GM19324 (cell line): Measurements from ENCODE around the gene PSMD7.

Experiments used
- ATAC-seq: cut with Tn5 transposase; IDR thresholded peaks from one replicate; pipeline ENCODE4 v1.9.1; 2021; ENCODE audit warnings: mild to moderate bottlenecking, moderate library complexity; ENCODE audit not compliant: unreplicated experiment, low FRiP score

PSMD7 gene

DNA sequence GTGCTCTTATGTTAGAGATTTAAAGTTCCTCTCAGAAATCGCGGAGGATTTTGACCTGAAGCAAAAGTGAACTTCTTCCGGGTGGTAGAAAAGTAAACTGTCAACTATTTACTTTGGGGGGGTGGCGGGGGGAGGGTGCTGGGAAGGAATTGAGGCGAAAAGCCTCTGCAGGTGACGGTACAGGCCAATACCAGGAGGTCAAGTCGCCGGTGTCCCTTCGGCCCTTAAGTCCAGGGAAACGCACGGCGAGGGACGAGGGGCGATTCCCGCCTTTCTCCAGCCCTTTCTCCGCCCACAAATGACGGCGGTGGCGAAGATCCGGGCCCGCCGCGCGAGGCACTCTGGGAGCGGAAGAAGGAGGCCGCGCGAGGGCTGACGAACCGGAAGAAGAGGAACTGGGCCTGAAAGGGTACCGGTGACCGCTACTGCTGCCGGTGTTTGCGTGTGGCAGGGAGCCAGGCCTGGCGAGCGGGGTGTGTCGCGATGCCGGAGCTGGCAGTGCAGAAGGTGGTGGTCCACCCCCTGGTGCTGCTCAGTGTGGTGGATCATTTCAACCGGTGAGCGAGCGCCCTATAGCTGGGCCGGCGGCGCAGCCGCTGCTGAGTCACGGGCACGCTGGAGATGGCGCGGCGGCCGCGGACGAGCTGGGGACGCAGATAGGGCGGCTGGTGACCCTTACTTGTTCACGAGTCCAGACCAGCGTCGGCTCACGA, at the start of gene PSMD7:
Gene PSMD7, plus strand, starts transcription at position 383 of the 713 bp plus-strand sequence. Its CDS starts 101 bp downstream, at position 484.
- peak; percentile 96 for ATAC-seq

DNA sequence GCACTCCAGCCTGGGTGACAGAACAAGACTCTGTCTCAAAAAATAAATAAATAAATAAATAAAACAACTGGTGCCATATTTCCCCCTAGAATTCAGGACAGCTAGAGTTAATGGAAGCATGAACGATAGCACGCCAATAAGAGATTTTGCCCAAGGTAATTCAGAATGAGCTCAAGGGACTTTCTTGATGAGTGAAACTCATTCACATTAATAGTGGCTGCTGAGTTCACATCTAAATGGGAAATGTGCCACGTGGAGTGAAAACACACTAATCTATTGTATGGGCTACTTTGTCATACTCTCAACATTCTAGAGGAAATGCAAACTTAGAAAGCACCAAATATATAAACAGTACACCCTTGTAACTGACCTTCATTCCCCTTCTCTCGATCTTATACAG, 47.4 kb upstream of the PSMD7 start:
- ATAC-seq = no peak

DNA sequence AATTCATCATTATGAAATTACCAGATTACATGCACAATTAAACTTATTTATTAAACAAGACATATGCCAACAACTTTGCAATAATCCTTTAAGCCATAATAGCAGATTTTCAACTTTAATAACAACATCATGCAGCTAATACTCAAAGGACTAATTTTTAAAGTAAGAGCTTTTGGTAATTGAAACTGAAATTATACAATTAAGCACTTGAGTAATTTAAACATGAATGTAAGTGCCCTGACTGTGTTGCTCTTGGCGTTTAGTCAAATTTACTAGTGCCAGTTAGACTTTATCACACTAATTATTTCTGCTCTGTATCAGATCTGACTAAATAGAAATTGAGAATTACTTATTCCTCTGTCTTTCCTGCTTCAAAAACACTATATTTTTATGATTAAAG, 46.8 kb upstream of the PSMD7 start:
- ATAC-seq = no peak

DNA sequence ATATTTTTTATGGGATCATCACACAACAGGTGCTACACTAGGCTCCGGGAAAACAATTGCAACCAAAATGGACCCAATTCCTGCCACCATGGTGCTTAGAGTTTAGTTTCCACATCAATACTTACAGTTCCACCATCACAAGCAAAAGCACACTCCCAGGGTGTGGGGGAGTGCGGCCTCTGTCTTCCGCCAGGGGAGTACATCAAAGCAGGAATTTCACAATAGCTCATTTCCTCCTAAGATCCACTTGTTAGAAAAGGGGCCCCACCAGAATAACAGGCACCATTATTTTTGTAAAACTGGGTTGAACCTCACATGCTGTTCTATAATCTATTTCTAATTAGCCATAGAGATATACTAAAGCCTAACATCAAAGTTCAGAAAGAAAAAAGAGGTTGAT, 44.3 kb upstream of the PSMD7 start:
- no peak for ATAC-seq

- no peak for ATAC-seq
These were observed 43.3 kb upstream of the PSMD7 start for GRCh38 chr16:74253161-74253938.

DNA sequence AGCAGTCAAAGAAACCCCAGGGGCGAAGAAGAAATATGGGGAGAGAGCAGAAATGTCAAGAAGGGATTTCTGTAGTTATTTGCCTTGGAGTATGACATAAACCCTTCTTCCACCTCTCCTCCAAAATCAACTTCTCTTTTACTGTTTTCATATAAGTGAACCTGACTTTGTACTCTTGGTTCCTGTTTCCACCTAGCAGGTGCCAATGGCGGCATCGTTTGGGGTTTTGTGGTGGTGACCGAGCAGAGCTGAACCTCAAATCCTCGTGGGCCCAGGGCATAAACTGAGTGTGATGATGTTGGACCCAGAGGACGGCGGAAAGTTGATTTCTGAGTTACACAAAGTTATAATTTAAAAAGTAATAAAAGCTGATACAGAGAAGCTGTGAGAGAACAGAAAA, 39.6 kb upstream of the PSMD7 start:
- peak; percentile 66 for ATAC-seq

DNA sequence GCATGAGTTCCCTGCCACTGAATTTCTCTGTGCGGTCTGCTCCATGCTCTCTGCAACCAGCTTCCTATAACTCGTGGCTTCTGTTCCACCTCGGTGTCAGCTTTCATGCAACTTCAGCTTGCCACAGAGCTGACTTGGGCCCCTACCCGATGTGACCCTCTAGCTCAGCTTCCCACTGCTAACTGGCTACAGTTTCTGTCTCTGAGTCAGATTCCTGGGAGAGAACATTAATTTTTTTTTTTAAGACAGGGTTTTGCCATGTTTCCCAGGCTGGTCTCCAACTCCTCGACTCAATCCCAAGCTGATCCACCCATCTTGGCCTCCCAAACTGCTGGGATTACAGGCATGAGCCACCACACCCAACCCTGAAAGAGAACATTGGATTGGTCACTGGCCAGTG, 35.5 kb upstream of the PSMD7 start:
- no peak for ATAC-seq

GRCh38 chr16:74264811-74265210, 31.8 kb upstream of the PSMD7 start:
- no peak for ATAC-seq

- no peak for ATAC-seq
These were observed 28.2 kb upstream of the PSMD7 start for GRCh38 chr16:74268372-74268782.

- ATAC-seq = no peak
These were observed 24.7 kb upstream of the PSMD7 start for GRCh38 chr16:74271872-74272271.

GRCh38 chr16:74275031-74275636, 21.5 kb upstream of the PSMD7 start:
- no peak for ATAC-seq

GRCh38 chr16:74275711-74276110, 20.9 kb upstream of the PSMD7 start:
- ATAC-seq = no peak

DNA sequence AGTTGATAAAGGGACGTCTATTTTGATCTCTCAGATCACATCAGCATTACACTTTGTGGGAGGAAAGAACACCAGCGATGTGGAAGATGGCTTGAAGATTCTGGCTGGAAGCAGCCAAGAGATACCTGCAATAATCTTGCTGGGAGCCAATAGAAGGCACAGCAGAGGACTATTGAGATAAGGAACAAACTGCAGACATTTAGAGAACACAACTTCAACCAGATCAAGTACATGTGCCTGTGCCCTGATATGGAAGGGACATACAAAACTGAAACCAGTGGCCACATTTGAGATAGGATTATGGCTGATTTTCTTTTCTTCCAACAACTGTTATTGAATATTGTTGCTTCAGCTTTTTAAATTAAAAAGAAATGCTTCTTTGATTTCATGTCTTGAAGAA, 18.6 kb upstream of the PSMD7 start:
- no peak for ATAC-seq

GRCh38 chr16:74279266-74279665, 17.3 kb upstream of the PSMD7 start:
- ATAC-seq = no peak

- ATAC-seq = no peak
These were observed 16.8 kb upstream of the PSMD7 start for GRCh38 chr16:74279805-74280204.

GRCh38 chr16:74280448-74280847, 16.2 kb upstream of the PSMD7 start:
- ATAC-seq = no peak

DNA sequence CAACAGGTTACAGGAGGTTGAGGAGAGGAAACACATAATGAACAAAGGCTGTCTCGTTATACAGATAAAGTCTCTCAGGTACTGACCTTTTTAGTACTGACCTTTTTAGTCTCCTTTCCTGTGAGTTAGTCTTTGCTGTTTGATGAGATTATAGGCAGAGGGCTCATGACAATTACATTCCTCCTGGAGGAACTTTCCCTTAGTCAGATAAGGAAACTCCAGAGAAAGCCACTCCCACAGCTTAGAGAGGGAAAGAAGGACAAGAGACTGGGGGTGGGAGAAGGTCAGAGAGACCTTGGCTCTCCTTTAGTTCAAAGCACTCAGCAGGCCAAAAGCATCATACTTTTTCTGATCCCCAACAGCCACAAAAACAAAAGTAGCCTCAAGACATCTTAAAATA, 15.3 kb upstream of the PSMD7 start:
- no peak for ATAC-seq

GRCh38 chr16:74283716-74284115, 12.9 kb upstream of the PSMD7 start:
- ATAC-seq = no peak

DNA sequence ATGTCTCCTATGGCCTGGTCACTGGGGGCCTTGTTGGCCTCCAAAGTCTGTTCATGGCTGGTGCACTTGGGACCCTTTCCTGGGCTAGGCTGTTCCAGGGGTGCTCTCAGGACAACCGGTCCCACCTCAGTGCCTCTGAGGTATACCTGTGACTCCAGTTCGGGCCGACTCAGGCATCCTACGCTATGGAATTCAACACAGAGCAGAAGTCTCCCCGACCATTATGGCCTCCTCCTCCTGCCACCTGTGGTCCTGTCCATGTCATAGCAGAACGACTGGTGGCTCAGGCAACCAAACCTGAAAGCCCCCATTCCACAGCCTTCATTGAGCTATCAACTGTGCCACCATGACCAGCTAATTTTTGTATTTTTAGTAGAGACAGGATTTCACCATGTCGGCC, 8.5 kb upstream of the PSMD7 start:
- no peak for ATAC-seq

GRCh38 chr16:74290356-74290755, 6.3 kb upstream of the PSMD7 start:
- ATAC-seq = no peak

GRCh38 chr16:74291176-74291575, 5.4 kb upstream of the PSMD7 start:
- ATAC-seq = no peak
